Measurements from ENCODE around the gene CYP2C19. TPM values are rescaled to one million over a fixed set of nuclear protein-coding genes. Genes with fewer than 3 reads are reported as not detected.

CYP2C19 gene
- total and polyA plus RNA-seq, 2 of the 4 experiments (the other 2 are of a cell fraction) = not detected

DNA sequence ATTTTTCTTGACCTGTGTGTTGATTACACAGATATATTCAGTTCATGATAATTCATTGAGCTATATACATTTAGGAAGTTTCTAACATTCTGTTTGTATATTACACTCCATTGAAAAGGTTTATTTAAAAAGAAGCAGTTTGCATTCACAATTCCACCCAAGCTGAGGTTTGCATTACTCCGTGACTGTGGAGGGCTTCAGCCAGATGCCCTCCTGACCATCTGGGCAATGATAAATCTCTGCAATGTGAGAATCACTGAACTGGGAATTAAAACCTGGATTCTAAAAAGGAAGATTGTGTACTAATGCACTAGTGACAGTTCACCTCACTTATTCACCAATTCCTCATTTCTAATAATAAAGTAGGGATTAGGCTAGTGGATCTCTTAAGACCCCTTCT is 139.6 kb downstream of the CYP2C19 start:
- Histone ChIP-seq H2AK9ac (replicated peaks; ENCODE audit: low read depth, low read length, poor library complexity) (no peak overlapping the region), H2AK5ac (ENCODE audit: low read depth, low read length) (no peak overlapping the region), H3K27ac (ENCODE audit: insufficient read depth, low read length) (no peak overlapping the region), H3K79me1 (ENCODE audit: low read depth in 1 of 2, low read length in 2 of 2) (no peaks in the 10 kb centered on the region), H2BK120ac (ENCODE audit: low read depth, low read length) (no peak overlapping the region), H3K9me1 (ENCODE audit: insufficient read depth, low read length) (no peaks in the 10 kb centered on the region), H3K27me3 (ENCODE audit: control insufficient read depth, insufficient read depth, low read length) (no peaks in the 10 kb centered on the region), H3K4me3 (ENCODE audit: insufficient read depth, low read depth, low read length) (no peak overlapping the region), H4K8ac (ENCODE audit: low read depth in 2 of 2, low read length in 2 of 2) (no peak overlapping the region), H3K14ac (replicated peaks; ENCODE audit: low read depth, low read length) (no peak overlapping the region), H2AFZ (replicated peaks; ENCODE audit: low read length, poor library complexity) (no peak overlapping the region), H3K4me1 (ENCODE audit: control insufficient read depth, insufficient read depth, low read length) (no peaks in the 10 kb centered on the region), H3K9ac (ENCODE audit: low read depth, low read length) (no peak overlapping the region), H4K5ac (ENCODE audit: low read depth, low read length) (no peak overlapping the region), H3K4ac (ENCODE audit: low read depth, low read length) (no peak overlapping the region), H2BK15ac (ENCODE audit: low read depth, low read length) (no peak overlapping the region), H2BK20ac (ENCODE audit: low read depth, low read length) (no peak overlapping the region), H3K23ac (ENCODE audit: low read depth, low read length) (no peak overlapping the region), H3K18ac (ENCODE audit: low read depth, low read length) (no peak overlapping the region), H3K36me3 (ENCODE audit: control insufficient read depth, insufficient read depth, low read length) (no peaks in the 10 kb centered on the region), H3K9me3 (ENCODE audit: control insufficient read depth, insufficient read depth, low read length) (no peaks in the 10 kb centered on the region; the same call in 1 of the 2 replicates), H2BK5ac (ENCODE audit: low read depth, low read length, poor library complexity, severe bottlenecking) (no peak overlapping the region), H4K91ac (ENCODE audit: insufficient read depth, low read depth, low read length) (no peak overlapping the region), H3K4me2 (ENCODE audit: low read depth, low read length) (no peak overlapping the region), H3K56ac (ENCODE audit: extremely low read depth, insufficient read depth, low read length) (no peak overlapping the region), H4K20me1 (ENCODE audit: insufficient read depth, low read length) (no peaks in the 10 kb centered on the region)
- dilution Hi-C loops (cut with HindIII; ENCODE audit: low sequenced_read_pairs, unreplicated experiment) (no loop called here), in situ Hi-C loops (cut with MboI; ENCODE audit: low sequenced_read_pairs) (no loop called here), intact Hi-C loops (cut with micrococcal nuclease) (no loop called here)
- CTCF ChIA-PET = no interaction called here
- ATAC-seq (ENCODE audit: low read depth) = no peak
- BruUV-seq (replicated peaks) = no TSS peak
- no peak for TF ChIP-seq NFE2L2 (IDR thresholded peaks at IDR 0.05; ENCODE audit: low read depth, low read length)
- no peak for TF ChIP-seq RFX5 (IDR thresholded peaks at IDR 0.05; ENCODE audit: low read depth, low read length)
- TF ChIP-seq MAZ (IDR thresholded peaks at IDR 0.05; ENCODE audit: borderline replicate concordance, low read depth, low read length) = no peak
- TF ChIP-seq RCOR1 (IDR thresholded peaks at IDR 0.05; ENCODE audit: insufficient replicate concordance, low read length) = no peak
- no peak for TF ChIP-seq BHLHE40 (IDR thresholded peaks at IDR 0.05; ENCODE audit: low read depth, low read length)
- TF ChIP-seq CEBPB (IDR thresholded peaks at IDR 0.05; ENCODE audit: low read depth, low read length) = no peak
- TF ChIP-seq, protein P1, sequence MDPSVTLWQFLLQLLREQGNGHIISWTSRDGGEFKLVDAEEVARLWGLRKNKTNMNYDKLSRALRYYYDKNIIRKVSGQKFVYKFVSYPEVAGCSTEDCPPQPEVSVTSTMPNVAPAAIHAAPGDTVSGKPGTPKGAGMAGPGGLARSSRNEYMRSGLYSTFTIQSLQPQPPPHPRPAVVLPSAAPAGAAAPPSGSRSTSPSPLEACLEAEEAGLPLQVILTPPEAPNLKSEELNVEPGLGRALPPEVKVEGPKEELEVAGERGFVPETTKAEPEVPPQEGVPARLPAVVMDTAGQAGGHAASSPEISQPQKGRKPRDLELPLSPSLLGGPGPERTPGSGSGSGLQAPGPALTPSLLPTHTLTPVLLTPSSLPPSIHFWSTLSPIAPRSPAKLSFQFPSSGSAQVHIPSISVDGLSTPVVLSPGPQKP (IDR thresholded peaks at IDR 0.05; ENCODE audit: borderline replicate concordance, low read depth, low read length) = no peak
- TF ChIP-seq, protein P2, sequence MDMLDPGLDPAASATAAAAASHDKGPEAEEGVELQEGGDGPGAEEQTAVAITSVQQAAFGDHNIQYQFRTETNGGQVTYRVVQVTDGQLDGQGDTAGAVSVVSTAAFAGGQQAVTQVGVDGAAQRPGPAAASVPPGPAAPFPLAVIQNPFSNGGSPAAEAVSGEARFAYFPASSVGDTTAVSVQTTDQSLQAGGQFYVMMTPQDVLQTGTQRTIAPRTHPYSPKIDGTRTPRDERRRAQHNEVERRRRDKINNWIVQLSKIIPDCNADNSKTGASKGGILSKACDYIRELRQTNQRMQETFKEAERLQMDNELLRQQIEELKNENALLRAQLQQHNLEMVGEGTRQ (IDR thresholded peaks at IDR 0.05; ENCODE audit: low read depth, low read length) = no peak
- TF ChIP-seq CHD1 (IDR thresholded peaks at IDR 0.05; ENCODE audit: low read depth, low read length) = no peak
- WGBS, 2 experiments (ENCODE audit: extremely low coverage in 2 of 2, insufficient read length in 1 of 2) = no CpG with 5 or more reads among the region's 1 CpG
- no peak for DNase-seq
- POLR2A ChIA-PET (ENCODE audit: unreplicated experiment) = no interaction called here

All from IMR-90 (cell line).